Measurements from ENCODE around the gene WDR54.

DNA sequence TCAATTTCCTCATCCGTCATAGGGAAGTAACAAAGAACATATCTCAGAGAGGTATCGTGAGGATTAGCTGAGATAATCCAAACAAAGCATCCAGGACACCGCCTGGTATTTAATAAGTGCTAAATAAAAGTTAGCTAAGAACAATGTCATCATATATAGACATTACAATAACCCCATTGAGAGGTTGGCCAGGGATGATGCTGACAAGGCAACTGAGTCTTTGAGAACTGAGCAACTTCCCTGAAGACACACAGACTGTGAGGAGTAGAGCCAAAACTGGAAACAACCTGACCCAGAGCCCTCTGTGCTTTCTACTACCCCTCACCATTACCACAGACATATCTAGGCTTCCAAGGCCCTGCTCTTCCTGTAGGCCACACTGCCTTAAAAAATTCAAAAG, 39.8 kb upstream of the WDR54 start:
- TF ChIP-seq CTCF (IDR thresholded peaks at IDR 0.05) (no peak), POLR2A (IDR thresholded peaks at IDR 0.05) (no peak)

Measured in adrenal gland (tissue), 5 donors.